Measurements from ENCODE around the gene ADCY2. TPM values are rescaled to one million over a fixed set of nuclear protein-coding genes. Genes with fewer than 3 reads are reported as not detected.
"Not testable (repeated sequence)": the region's sequence is repeated elsewhere in the genome, so short reads cannot be mapped to it uniquely, and the experiment has no call there.

Gene ADCY2
- total RNA-seq, 1 experiment from 2014 or later, result not detected

DNA sequence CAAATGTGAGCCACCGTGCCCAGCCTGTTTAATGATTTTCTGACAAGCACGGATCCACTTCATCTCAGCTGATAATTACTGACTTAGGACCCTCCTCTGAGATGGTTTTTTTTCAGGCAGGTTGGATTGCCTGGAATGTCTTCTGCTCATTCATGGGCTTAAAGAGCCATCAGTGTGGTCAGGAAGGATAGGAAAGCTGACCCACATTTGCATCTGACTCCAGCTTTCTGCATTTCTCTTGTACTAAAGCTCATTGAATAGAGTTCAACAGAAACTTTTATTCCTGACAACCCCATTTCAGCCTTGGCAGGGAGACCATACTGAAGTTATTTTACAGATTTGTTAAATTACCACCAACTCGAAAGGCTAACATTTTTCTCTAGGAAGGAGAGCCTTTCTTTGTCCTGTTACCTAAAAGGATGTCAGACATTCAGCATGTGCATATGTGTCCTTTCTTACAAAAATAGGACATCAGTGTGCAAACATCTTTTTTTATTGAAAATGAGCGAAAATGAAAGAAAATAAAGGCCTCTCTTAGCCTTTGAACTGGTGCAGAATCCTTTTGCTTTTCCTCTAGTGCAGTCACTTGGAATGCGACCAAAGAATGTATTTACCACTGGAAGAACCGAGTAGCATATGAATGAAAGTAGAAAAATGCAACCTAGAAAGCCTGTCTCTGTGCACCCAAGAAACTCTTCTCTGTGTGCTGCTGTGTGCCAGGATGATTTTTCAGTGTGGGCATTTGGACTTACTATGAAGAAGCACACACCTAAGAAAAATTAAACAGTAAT is 26.6 kb downstream of the ADCY2 start:
- no peaks in the 10 kb centered on the region for H3K9me3 ChIP-seq
- H3K4me3 ChIP-seq (ENCODE audit: low read depth, low read length), result no peak overlapping the region
- Mint-ChIP-seq H3K36me3 (ENCODE audit: insufficient read depth, unreplicated experiment) (no peaks in the 10 kb centered on the region), H3K27ac (ENCODE audit: unreplicated experiment) (no peak overlapping the region), H3K4me1 (ENCODE audit: low read depth, unreplicated experiment) (no peaks in the 10 kb centered on the region), H3K4me3 (ENCODE audit: unreplicated experiment) (no peak overlapping the region), H3K9me3 (ENCODE audit: unreplicated experiment) (no peaks in the 10 kb centered on the region), H3K27me3 (ENCODE audit: insufficient read depth, unreplicated experiment) (no peaks in the 10 kb centered on the region)
- no peak for DNase-seq
- POLR2A ChIA-PET, result no interaction called here
- no peaks in the 10 kb centered on the region for H3K27me3 ChIP-seq (replicated peaks; ENCODE audit: control insufficient read depth, insufficient read depth, low read length)
- CTCF ChIA-PET, result no interaction called here
- no peaks in the 10 kb centered on the region for H3K4me1 ChIP-seq
- TF ChIP-seq, protein P1, sequence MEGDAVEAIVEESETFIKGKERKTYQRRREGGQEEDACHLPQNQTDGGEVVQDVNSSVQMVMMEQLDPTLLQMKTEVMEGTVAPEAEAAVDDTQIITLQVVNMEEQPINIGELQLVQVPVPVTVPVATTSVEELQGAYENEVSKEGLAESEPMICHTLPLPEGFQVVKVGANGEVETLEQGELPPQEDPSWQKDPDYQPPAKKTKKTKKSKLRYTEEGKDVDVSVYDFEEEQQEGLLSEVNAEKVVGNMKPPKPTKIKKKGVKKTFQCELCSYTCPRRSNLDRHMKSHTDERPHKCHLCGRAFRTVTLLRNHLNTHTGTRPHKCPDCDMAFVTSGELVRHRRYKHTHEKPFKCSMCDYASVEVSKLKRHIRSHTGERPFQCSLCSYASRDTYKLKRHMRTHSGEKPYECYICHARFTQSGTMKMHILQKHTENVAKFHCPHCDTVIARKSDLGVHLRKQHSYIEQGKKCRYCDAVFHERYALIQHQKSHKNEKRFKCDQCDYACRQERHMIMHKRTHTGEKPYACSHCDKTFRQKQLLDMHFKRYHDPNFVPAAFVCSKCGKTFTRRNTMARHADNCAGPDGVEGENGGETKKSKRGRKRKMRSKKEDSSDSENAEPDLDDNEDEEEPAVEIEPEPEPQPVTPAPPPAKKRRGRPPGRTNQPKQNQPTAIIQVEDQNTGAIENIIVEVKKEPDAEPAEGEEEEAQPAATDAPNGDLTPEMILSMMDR (IDR thresholded peaks at IDR 0.05; ENCODE audit: insufficient read depth in 1 of 2, low read depth in 1 of 2, low read length in 1 of 2, severe bottlenecking in 1 of 2, unreplicated experiment in 1 of 2), result no peak
- H3K36me3 ChIP-seq (ENCODE audit: control insufficient read depth, insufficient read depth, low read length), result no peaks in the 10 kb centered on the region
- intact Hi-C loops (cut with micrococcal nuclease; ENCODE audit: unreplicated experiment), result no loop called here
- BruUV-seq (replicated peaks), result no TSS peak

DNA sequence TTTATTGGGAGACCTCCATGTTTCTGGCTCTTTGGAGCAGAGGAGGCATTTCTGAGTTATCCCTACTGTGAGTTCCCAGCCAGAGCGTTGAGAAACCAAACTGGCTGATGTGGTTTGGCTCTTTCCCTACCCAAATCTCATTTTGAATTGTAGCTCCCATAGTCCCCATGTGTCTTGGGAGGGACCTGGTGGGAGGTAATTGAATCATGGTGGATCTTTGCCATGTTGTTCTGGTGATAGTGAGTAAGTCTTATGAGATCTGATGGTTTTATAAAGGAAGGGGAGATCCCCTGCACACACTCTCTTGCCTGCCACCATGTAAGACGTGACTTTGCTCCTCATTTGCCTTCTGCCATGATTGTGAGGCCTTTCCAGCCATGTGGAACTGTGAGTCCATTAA is 27.3 kb downstream of the ADCY2 start:
- H3K4me3 Mint-ChIP-seq (ENCODE audit: unreplicated experiment); H3K27me3 ChIP-seq (replicated peaks; ENCODE audit: control insufficient read depth, insufficient read depth, low read length); BruUV-seq (replicated peaks); H3K36me3 Mint-ChIP-seq (ENCODE audit: insufficient read depth, unreplicated experiment); H3K9me3 Mint-ChIP-seq (ENCODE audit: unreplicated experiment); H3K27me3 Mint-ChIP-seq (ENCODE audit: insufficient read depth, unreplicated experiment); H3K4me3 ChIP-seq (ENCODE audit: low read depth, low read length); POLR2A ChIA-PET; H3K9me3 ChIP-seq; H3K4me1 ChIP-seq; CTCF ChIA-PET; intact Hi-C loops (cut with micrococcal nuclease; ENCODE audit: unreplicated experiment); H3K4me1 Mint-ChIP-seq (ENCODE audit: low read depth, unreplicated experiment); DNase-seq; H3K27ac Mint-ChIP-seq (ENCODE audit: unreplicated experiment); H3K36me3 ChIP-seq (ENCODE audit: control insufficient read depth, insufficient read depth, low read length): not testable (repeated sequence)

DNA sequence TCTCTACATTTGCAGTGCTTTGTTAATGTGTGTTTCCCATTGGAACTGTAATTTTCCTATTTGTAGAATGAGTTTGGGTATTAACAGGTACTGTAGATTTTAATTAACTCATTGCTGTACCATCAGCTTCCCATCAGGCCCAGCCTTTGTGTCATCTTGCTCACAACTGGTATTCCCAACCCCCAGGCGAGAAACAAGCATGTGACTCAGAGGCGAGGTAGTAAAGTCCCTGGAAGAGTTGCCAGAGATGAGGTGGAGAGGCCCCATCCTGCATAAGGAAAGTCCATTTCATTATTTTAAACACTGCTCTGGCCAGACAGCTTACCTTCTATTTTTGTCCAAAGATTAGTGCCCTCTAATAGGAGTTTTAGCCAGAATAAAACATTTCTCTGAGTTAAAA is 29.9 kb downstream of the ADCY2 start:
- no peak overlapping the region for H3K4me3 Mint-ChIP-seq (ENCODE audit: unreplicated experiment)
- no peak for DNase-seq
- BruUV-seq (replicated peaks), result no TSS peak
- Histone ChIP-seq H3K4me3 (ENCODE audit: low read depth, low read length) (no peak overlapping the region), H3K36me3 (ENCODE audit: control insufficient read depth, insufficient read depth, low read length) (no peaks in the 10 kb centered on the region), H3K9me3 (no peaks in the 10 kb centered on the region), H3K4me1 (no peaks in the 10 kb centered on the region), H3K27me3 (replicated peaks; ENCODE audit: control insufficient read depth, insufficient read depth, low read length) (no peaks in the 10 kb centered on the region)
- intact Hi-C loops (cut with micrococcal nuclease; ENCODE audit: unreplicated experiment), result no loop called here
- ChIA-PET POLR2A (no interaction called here), CTCF (no interaction called here)
- no peaks in the 10 kb centered on the region for H3K27me3 Mint-ChIP-seq (ENCODE audit: insufficient read depth, unreplicated experiment)
- H3K9me3 Mint-ChIP-seq (ENCODE audit: unreplicated experiment), result no peaks in the 10 kb centered on the region
- H3K27ac Mint-ChIP-seq (ENCODE audit: unreplicated experiment), result no peak overlapping the region
- TF ChIP-seq, protein P1 (IDR thresholded peaks at IDR 0.05; ENCODE audit: insufficient read depth in 1 of 2, low read depth in 1 of 2, low read length in 1 of 2, severe bottlenecking in 1 of 2, unreplicated experiment in 1 of 2), result no peak
- H3K4me1 Mint-ChIP-seq (ENCODE audit: low read depth, unreplicated experiment), result no peaks in the 10 kb centered on the region
- H3K36me3 Mint-ChIP-seq (ENCODE audit: insufficient read depth, unreplicated experiment), result no peaks in the 10 kb centered on the region

All from Caco-2 (cell line).